K562 (cell line): Measurements from ENCODE around the gene ADGRB3. TPM values are rescaled to one million over a fixed set of nuclear protein-coding genes. Genes with fewer than 3 reads are reported as not detected.
A peak's percentile ranks its signal among the peaks of the same experiment; 100 is the strongest.

ENCODE experiments used
- CCNT2 ChIP-seq: IDR thresholded peaks from 2 replicates; pipeline ENCODE4 v1.6.1; 2011; ENCODE audit warnings: borderline replicate concordance, low read depth, mild to moderate bottlenecking, moderate library complexity, mixed read lengths, low read length; ENCODE audit not compliant: insufficient read length; ENCODE audit errors: extremely low read depth
- DIDO1 ChIP-seq: fragments of 450-650 bp; IDR thresholded peaks from 2 replicates; pipeline ENCODE4 v1.6.1; 2016; ENCODE audit warnings: low read depth, missing biosample characterization, missing genetic modification characterization
- ERF ChIP-seq: fragments of 450-650 bp; formaldehyde crosslinking; IDR thresholded peaks from 2 replicates; pipeline ENCODE4 v1.4.0; 2020; ENCODE audit warnings: mild to moderate bottlenecking, mixed read lengths
- ESRRB ChIP-seq: fragments of 250-450 bp; sonication (Bioruptor Pico); IDR thresholded peaks from 2 replicates; pipeline ENCODE4 v1.5.0; 2020; ENCODE audit warnings: mild to moderate bottlenecking, moderate library complexity, borderline replicate concordance
- IRF1 ChIP-seq: sonication (generic); formaldehyde crosslinking; IDR thresholded peaks from 2 replicates; pipeline ENCODE4 v1.8.0; 2022; ENCODE audit warnings: missing genetic modification reagents, mild to moderate bottlenecking, borderline replicate concordance
- KLF16 ChIP-seq: IDR thresholded peaks from 2 replicates; pipeline ENCODE4 v1.6.1; 2016; ENCODE audit warnings: antibody characterized with exemption
- MTA2 ChIP-seq: fragments of 450-650 bp; IDR thresholded peaks from 2 replicates; pipeline ENCODE4 v1.6.1; 2016; ENCODE audit warnings: low read depth
- NCOR1 ChIP-seq: fragments of 450-650 bp; IDR thresholded peaks from 2 replicates; pipeline ENCODE4 v1.6.1; 2016; ENCODE audit warnings: mild to moderate bottlenecking, moderate library complexity
- NFATC3 ChIP-seq: fragments of 450-650 bp; IDR thresholded peaks from 2 replicates; pipeline ENCODE4 v1.6.1; 2017; ENCODE audit warnings: mild to moderate bottlenecking
- NFIX ChIP-seq: fragments of 250-450 bp; sonication (Bioruptor Pico); IDR thresholded peaks from 2 replicates; pipeline ENCODE4 v1.4.0; 2020; ENCODE audit warnings: low read depth, mild to moderate bottlenecking, moderate library complexity
- PREB ChIP-seq: sonication (generic); formaldehyde crosslinking; IDR thresholded peaks from 2 replicates; pipeline ENCODE4 v1.8.1; 2023; ENCODE audit warnings: mild to moderate bottlenecking, missing genetic modification reagents
- RBFOX2 ChIP-seq: fragments of 200-400 bp; formaldehyde crosslinking; IDR thresholded peaks from 2 replicates; pipeline ENCODE4 v1.6.1; 2017; ENCODE audit warnings: low read depth, mild to moderate bottlenecking, low read length, moderate library complexity
- RBM17 ChIP-seq: fragments of 200-400 bp; formaldehyde crosslinking; IDR thresholded peaks from 2 replicates; pipeline ENCODE4 v1.6.1; 2017; ENCODE audit warnings: low read depth, mild to moderate bottlenecking, low read length, borderline replicate concordance
- RBM22 ChIP-seq: fragments of 200-400 bp; formaldehyde crosslinking; IDR thresholded peaks from 2 replicates; pipeline ENCODE4 v1.6.1; 2018; ENCODE audit warnings: low read length, low read depth; ENCODE audit not compliant: poor library complexity, severe bottlenecking
- RBM39 ChIP-seq: fragments of 200-400 bp; formaldehyde crosslinking; optimal IDR thresholded peaks from 2 replicates; pipeline ENCODE3; 2018; ENCODE audit warnings: low read depth, low read length
- SMAD4 ChIP-seq: fragments of 250-450 bp; sonication (Bioruptor Pico); conservative IDR thresholded peaks from 2 replicates; pipeline ENCODE4 v1.8.0; 2021; ENCODE audit warnings: inconsistent platforms, mild to moderate bottlenecking, moderate library complexity
- SNAPC5 ChIP-seq: fragments of 250-450 bp; sonication (Bioruptor Pico); IDR thresholded peaks from 2 replicates; pipeline ENCODE4 v1.8.0; 2021; ENCODE audit warnings: moderate library complexity, mild to moderate bottlenecking, inconsistent platforms
- SRSF7 ChIP-seq: fragments of 200-400 bp; formaldehyde crosslinking; optimal IDR thresholded peaks from 2 replicates; pipeline ENCODE3; 2017; ENCODE audit warnings: mild to moderate bottlenecking, low read depth, low read length
- TCF3 ChIP-seq: sonication (generic); formaldehyde crosslinking; IDR thresholded peaks from 2 replicates; pipeline ENCODE4 v1.4.0; 2020; ENCODE audit warnings: mild to moderate bottlenecking, missing genetic modification reagents
- THRA ChIP-seq: fragments of 450-650 bp; IDR thresholded peaks from 2 replicates; pipeline ENCODE4 v1.6.1; 2017; ENCODE audit warnings: mild to moderate bottlenecking, moderate library complexity
- ZKSCAN3 ChIP-seq: fragments of 250-450 bp; sonication (Bioruptor Pico); IDR thresholded peaks from 2 replicates; pipeline ENCODE4 v1.4.0; 2020
- ZNF445 ChIP-seq: fragments of 250-450 bp; sonication (Bioruptor Pico); IDR thresholded peaks from 2 replicates; pipeline ENCODE4 v1.4.0; 2020; ENCODE audit warnings: low read depth, mild to moderate bottlenecking, moderate library complexity
- ZNF449 ChIP-seq: fragments of 250-450 bp; sonication (Bioruptor Pico); IDR thresholded peaks from 2 replicates; pipeline ENCODE4 v1.8.0; 2022; ENCODE audit warnings: moderate library complexity, mild to moderate bottlenecking, inconsistent platforms
- ZNF551 ChIP-seq: fragments of 250-450 bp; sonication (Bioruptor Pico); IDR thresholded peaks from 2 replicates; pipeline ENCODE4 v1.5.0; 2021; ENCODE audit warnings: mild to moderate bottlenecking, moderate library complexity
- ZNF589 ChIP-seq: fragments of 200-800 bp; sonication (Bioruptor generic); IDR thresholded peaks from 2 replicates; pipeline ENCODE4 v1.6.1; 2016; ENCODE audit warnings: low read depth, missing genetic modification characterization, missing compliant biosample characterization
- ZZZ3 ChIP-seq: fragments of 450-650 bp; IDR thresholded peaks from 2 replicates; pipeline ENCODE4 v1.6.1; 2016; ENCODE audit warnings: antibody characterized with exemption, mild to moderate bottlenecking, moderate library complexity
- polyA plus RNA-seq, 8 experiments: library from polyadenylated mRNA; depleted of rRNA in 4 of 8; stranded (reverse) in 5 of 8; unstranded in 3 of 8; fragments of >200 nt; fragmentation: Nextera tagmentation in 2 of 8; fragmentation: Illumina TruSeq in 1 of 8; extraction: Ambion mirVana in 2 of 8; extraction: Trizol in 1 of 8; gene quantifications; 2 replicates each; pipeline versions ENCODE4 v1.2.1 to v1.2.3, GENCODE V29; 2011 to 2014; ENCODE audit warnings: inconsistent platforms in 1 of 8, missing spikeins in 1 of 8
- total RNA-seq, 7 experiments: library from RNA; depleted of rRNA in 6 of 7; stranded (reverse); fragments of >200 nt in 6 of 7; fragmentation: Illumina TruSeq in 2 of 7; extraction: Trizol in 2 of 7; gene quantifications; 2 replicates each; pipeline versions ENCODE4 v1.2.1 to v1.2.3, GENCODE V29; 2011 to 2021; ENCODE audit warnings: low replicate concordance in 1 of 7

Gene ADGRB3
- total and polyA plus RNA-seq, 9 of the 15 experiments (the other 6 are each of a cell fraction or from before 2014, with no cell fraction given) = 0.90 to 7.8 (median 2.4) TPM

GRCh38 chr6:68722891-68723527 lies 87.9 kb downstream of the ADGRB3 start (continued):
- TF ChIP-seq RBM22 (no peak), IRF1 (no peak), CCNT2 (peak; percentile 39), ESRRB (CRISPR knock-in tag) (no peak), RBFOX2 (no peak), SNAPC5 (CRISPR knock-in tag) (no peak), KLF16 (0 out of 2 replicates have a peak, but pooled peaks have one; percentile 13), ERF (CRISPR knock-in tag) (no peak), NCOR1 (peak; percentile 32; the same call in 1 of the 2 replicates), PREB (CRISPR knock-in tag) (no peak), DIDO1 (tag) (no peak), THRA (no peak), NFIX (CRISPR knock-in tag) (no peak), ZNF445 (no peak), NFATC3 (no peak), ZNF551 (CRISPR knock-in tag) (no peak), ZNF589 (CRISPR knock-in tag) (no peak), ZNF449 (CRISPR knock-in tag) (no peak), TCF3 (CRISPR knock-in tag) (0 out of 2 replicates have a peak, but pooled peaks have one; percentile 47), RBM39 (no peak), MTA2 (0 out of 2 replicates have a peak, but pooled peaks have one; percentile 18), ZZZ3 (no peak), SMAD4 (CRISPR knock-in tag) (0 out of 2 replicates have a peak, but pooled peaks have one; percentile 32), RBM17 (no peak), SRSF7 (no peak), ZKSCAN3 (CRISPR knock-in tag) (no peak)
